Stimulated activated memory B cell treated with anti-CD40 and anti-IgM and Interleukin-4, amounts not matched to agents 10 μg/mL and 1 μg/mL and 100 μg/mL, for 72 hours (primary cell): Measurements from ENCODE around the gene NDUFAF5.

ENCODE experiments used
- ATAC-seq: fragments of 150-1000 bp; cut with Tn5 transposase; 2 replicates; pipeline ENCODE4 v1.10.0; 2021
- H3K27ac Mint-ChIP-seq: one replicate; pipeline ENCODE4 v1.8.0; 2022; ENCODE audit warnings: mild to moderate bottlenecking, mixed read lengths
- H3K27me3 Mint-ChIP-seq: one replicate; pipeline ENCODE4 v1.8.0; 2022; ENCODE audit warnings: mixed read lengths
- H3K36me3 Mint-ChIP-seq: one replicate; pipeline ENCODE4 v1.8.0; 2022; ENCODE audit warnings: mixed read lengths
- H3K4me1 Mint-ChIP-seq: one replicate; pipeline ENCODE4 v1.8.0; 2022; ENCODE audit warnings: mixed read lengths
- H3K4me3 Mint-ChIP-seq: one replicate; pipeline ENCODE4 v1.8.0; 2022; ENCODE audit warnings: mild to moderate bottlenecking, moderate library complexity, mixed read lengths
- H3K9me3 Mint-ChIP-seq: one replicate; pipeline ENCODE4 v1.8.0; 2022; ENCODE audit warnings: mixed read lengths

NDUFAF5 gene

DNA sequence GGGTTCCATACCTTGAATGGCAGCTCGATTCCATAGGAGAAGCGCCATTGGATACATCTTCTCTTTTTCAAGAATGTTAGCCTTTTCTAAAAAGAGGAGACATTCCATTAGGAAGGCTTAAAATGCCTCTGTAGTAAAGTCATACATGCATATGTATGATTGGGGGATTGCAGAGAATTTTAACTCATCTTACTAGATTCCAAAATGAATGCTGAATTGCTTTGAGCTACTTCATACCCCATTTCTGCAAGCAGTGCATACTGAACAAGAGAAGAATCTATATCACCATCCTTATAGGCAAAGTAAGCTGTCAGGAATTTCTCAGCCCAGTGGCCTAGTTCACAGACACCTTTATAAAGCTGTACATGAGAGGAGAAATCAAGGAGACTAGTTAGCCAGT lies 80.3 kb downstream of the NDUFAF5 start:
- Mint-ChIP-seq H3K4me1 (no peaks in the 10 kb centered on the region), H3K9me3 (no peaks in the 10 kb centered on the region), H3K4me3 (no peak overlapping the region), H3K27ac (no peak overlapping the region), H3K27me3 (peaks cover 9% of the 10 kb centered on the region), H3K36me3 (no peaks in the 10 kb centered on the region)
- ATAC-seq: no peak

- ATAC-seq: no peak
- H3K9me3 Mint-ChIP-seq: no peaks in the 10 kb centered on the region
- no peaks in the 10 kb centered on the region for H3K4me1 Mint-ChIP-seq
- peaks cover 9% of the 10 kb centered on the region for H3K27me3 Mint-ChIP-seq
- H3K4me3 Mint-ChIP-seq: no peak overlapping the region
- H3K27ac Mint-ChIP-seq: no peak overlapping the region
- H3K36me3 Mint-ChIP-seq: no peaks in the 10 kb centered on the region
Observed at GRCh38 chr20:13865791-13866351, 81.0 kb downstream of the NDUFAF5 start.

DNA sequence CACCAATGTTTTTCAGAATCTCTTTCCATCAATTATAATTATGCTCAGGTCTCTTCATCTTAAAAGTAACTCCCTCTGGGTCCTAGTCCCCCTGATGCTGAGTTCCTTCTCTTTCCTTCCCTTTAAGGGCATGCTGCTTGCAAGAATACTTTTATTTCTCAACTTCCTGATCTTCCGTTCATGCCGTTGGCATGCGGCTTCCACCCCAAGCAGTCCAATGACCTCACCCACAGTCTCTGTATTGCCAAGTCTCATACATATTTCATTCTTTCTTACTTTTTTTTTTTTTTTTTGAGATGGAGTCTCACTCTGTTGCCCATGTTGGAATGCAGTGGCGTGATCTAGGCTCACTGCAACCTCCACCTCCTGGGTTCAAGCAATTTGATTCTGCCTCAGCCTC lies 83.5 kb downstream of the NDUFAF5 start:
- Mint-ChIP-seq H3K27me3 (no peaks in the 10 kb centered on the region), H3K4me1 (no peaks in the 10 kb centered on the region), H3K4me3 (no peak overlapping the region), H3K27ac (no peak overlapping the region), H3K36me3 (no peaks in the 10 kb centered on the region), H3K9me3 (no peaks in the 10 kb centered on the region)
- no peak for ATAC-seq

DNA sequence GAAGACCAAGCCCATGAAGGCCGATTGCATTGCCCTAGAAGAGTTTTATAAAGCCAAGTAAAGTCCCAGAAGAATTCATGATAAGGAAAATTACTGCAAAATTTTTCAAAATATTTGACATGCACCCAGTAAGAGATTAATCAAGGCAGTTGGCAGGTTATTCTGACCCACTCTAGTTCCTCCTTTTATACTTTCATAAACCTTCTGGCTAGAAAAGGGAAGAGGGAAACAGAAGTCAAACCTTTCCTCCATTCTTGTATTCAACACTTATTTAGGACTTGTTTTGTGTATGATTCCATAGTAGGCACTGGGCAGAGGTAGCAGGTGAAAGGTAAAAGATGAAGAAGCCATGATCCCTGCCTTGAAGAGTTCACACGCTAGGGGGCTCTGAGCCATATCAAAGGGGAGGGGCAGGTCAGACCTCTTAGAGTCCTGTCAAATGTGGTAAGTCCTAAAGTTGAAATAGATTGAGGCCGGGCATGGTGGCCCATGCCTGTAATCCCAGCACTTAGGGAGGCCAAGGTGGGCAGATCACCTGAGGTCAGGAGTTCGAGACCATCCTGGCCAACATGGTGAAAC lies 85.4 kb downstream of the NDUFAF5 start:
- no peak overlapping the region for H3K27ac Mint-ChIP-seq
- H3K4me1 Mint-ChIP-seq: no peaks in the 10 kb centered on the region
- no peaks in the 10 kb centered on the region for H3K9me3 Mint-ChIP-seq
- no peak for ATAC-seq
- no peaks in the 10 kb centered on the region for H3K27me3 Mint-ChIP-seq
- no peaks in the 10 kb centered on the region for H3K36me3 Mint-ChIP-seq
- H3K4me3 Mint-ChIP-seq: no peak overlapping the region
